Heart left ventricle (tissue), 16 donors: Measurements from ENCODE around the gene MAP1LC3B2. TPM values are rescaled to one million over a fixed set of nuclear protein-coding genes. Genes with fewer than 3 reads are reported as not detected.

Experiments
- ATAC-seq, 4 donors: fragments of 200-7000 bp; cut with Tn5 transposase; one replicate each; pipeline ENCODE4 v1.9.1; 2020 to 2022; ENCODE audit warnings: moderate library complexity in 4 of 4, mild to moderate bottlenecking in 3 of 4, moderate number of reproducible peaks in 1 of 4
- DNase-seq, 5 donors: peaks; one replicate each; pipeline ENCODE4 v3.0.0-alpha.2; 2020
- H3K27ac ChIP-seq, 12 donors: fragments of 200-600 bp; sonication (generic) in 4 of 12; one replicate each; pipeline versions ENCODE4 v1.5.0 to v1.8.0; 2016 to 2022; ENCODE audit warnings: mild to moderate bottlenecking in 2 of 12
- H3K27me3 ChIP-seq, 9 donors: fragments of 200-600 bp; sonication (generic) in 2 of 9; one replicate each; pipeline versions ENCODE4 v1.5.1 to v1.8.0; 2016 to 2022; ENCODE audit warnings: mild to moderate bottlenecking in 3 of 9
- H3K36me3 ChIP-seq, 9 donors: fragments of 200-600 bp; sonication (generic) in 2 of 9; one replicate each; pipeline versions ENCODE4 v1.5.0 to v1.8.0; 2018 to 2022; ENCODE audit warnings: mild to moderate bottlenecking in 2 of 9
- H3K4me1 ChIP-seq, 12 donors: fragments of 200-600 bp; sonication (generic) in 4 of 12; one replicate each; pipeline versions ENCODE4 v1.5.0 to v1.8.0; 2016 to 2022; ENCODE audit warnings: mild to moderate bottlenecking in 3 of 12
- H3K4me3 ChIP-seq, 12 donors: fragments of 200-600 bp; sonication (generic) in 4 of 12; one replicate each; pipeline versions ENCODE4 v1.5.0 to v1.8.0; 2017 to 2022; ENCODE audit warnings: mild to moderate bottlenecking in 9 of 12, moderate library complexity in 4 of 12
- H3K9me3 ChIP-seq, 12 donors: fragments of 200-600 bp; sonication (generic) in 4 of 12; one replicate each; pipeline versions ENCODE4 v1.5.0 to v1.8.0; 2016 to 2022; ENCODE audit warnings: mild to moderate bottlenecking in 1 of 12
- POLR2A ChIP-seq, 2 donors: fragments of 450-650 bp; IDR thresholded peaks; one replicate each; pipeline ENCODE4 v1.6.1; 2017; ENCODE audit warnings: antibody characterized with exemption in 2 of 2, mild to moderate bottlenecking in 2 of 2, moderate library complexity in 2 of 2
- WGBS, 4 donors: extraction: QIAGEN DNeasy Blood & Tissue Kit in 2 of 4; methylation state at CpG; one replicate each; pipeline versions ENCODE4 v1.1.5 to v1.1.7; 2013 to 2018; 5-methylcytosine and 5-hydroxymethylcytosine counted together
- intact Hi-C, 10 donors: fragments of 100-400 bp; cut with DNase I; formaldehyde crosslinking; loops; one replicate each; pipeline versions ENCODE4 v1.11.1 to v1.14.2; 2022
- polyA plus RNA-seq, 2 donors: library from polyadenylated mRNA; stranded (reverse); fragments of 200-250 nt; gene quantifications; one replicate each; pipeline ENCODE4 v1.2.3, GENCODE V29; 2013
- total RNA-seq, 9 donors: library from RNA; depleted of rRNA in 2 of 9; stranded (reverse); fragments of >200 nt in 2 of 9; fragmentation: NEBNext Ultra II Directional in 3 of 9; extraction: Animal tissue kit (Norgen Biotek cat#: 25700) in 3 of 9; gene quantifications; one replicate each; pipeline versions ENCODE4 v1.1.0 to v1.2.4, GENCODE V29; 2016 to 2023
- TF ChIP-seq, protein P1 (sequence below), 12 donors: fragments of 200-600 bp; sonication (generic) in 4 of 12; IDR thresholded peaks; one replicate each; pipeline versions ENCODE4 v1.5.0 to v1.8.0; 2018 to 2022; ENCODE audit warnings: antibody characterized with exemption in 12 of 12, mild to moderate bottlenecking in 5 of 12
- donor health status: ischemic (EF 13 %, LVEDD 7.1; RV severe dilation, severe dysfunction).
- donor health status: healthy with polysubstance abuse.
- donor health status: DM: no; HTN: yes; CAD: no.
- donor health status: DM: no; HTN: no; CAD: no.
- donor health status: ischemic (EF 25% LVEDD 6.9; RV normal size, moderate dysfunction).
- donor health status: ischemic (EF 25% LVEDD 5.7; RV mildly dilated, moderate dysfunction).
- donor health status: healthy.
- donor health status: DM: yes; HTN: yes; CAD: no.
- donor health status: ischemic (EF 35%, LVEDD 5.7; RV mildly dilated, moderate dysfunction).
- donor health status: nonischemic (EF 11% LVEDD 7.7; RV severe dilation, severe dysfunction).
- donor health status: DM: yes; HTN: yes; CAD: no.
- donor health status: PGD.
- donor health status: ischemic (EF 29% LVEDD 5.4; RV normal size, mild dysfunction).
- donor health status: nonischemic (EF 23%, LVEDD 6.1; RV moderate dilation, normal function).

The MAP1LC3B2 gene
- total and polyA plus RNA-seq, 11 donors: 0.91 to 5.4 (median 2.3) TPM

DNA sequence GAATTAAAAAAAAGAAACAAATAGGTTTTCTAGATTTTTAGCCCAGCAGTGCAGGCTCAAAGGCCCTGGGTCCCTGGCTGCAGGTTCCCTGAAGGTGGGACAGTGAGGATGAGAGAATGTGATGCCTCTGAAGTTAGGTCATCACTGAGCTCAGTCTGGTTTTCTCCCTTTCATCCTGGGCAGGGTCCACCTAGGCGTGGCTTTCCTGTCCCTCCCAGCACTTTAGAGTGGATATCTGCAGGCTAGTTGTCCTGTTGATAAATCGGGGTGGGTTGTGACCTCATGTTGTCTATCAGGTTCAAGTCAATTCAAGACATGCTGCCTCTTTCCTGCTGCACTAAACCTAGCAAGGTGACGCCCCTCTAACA, 60.9 kb downstream of the MAP1LC3B2 start:
- DNase-seq: peak in 1 of 5 donors; percentile 44
- Histone ChIP-seq H3K27ac (peak overlapping the region in 1 of 12 donors; percentile 15), H3K9me3 (peaks cover 0 to 18% (median 0%) of the 10 kb centered on the region in 12 donors), H3K36me3 (no peaks in the 10 kb centered on the region), H3K4me3 (no peak overlapping the region), H3K4me1 (peaks cover 0 to 19% (median 2%) of the 10 kb centered on the region in 12 donors), H3K27me3 (no peaks in the 10 kb centered on the region)
- peak in 3 of 4 donors; percentile 56 to 73 (median 69) for ATAC-seq
- 60 to 73% (median 65%) methylated on average over 3 of the region's 3 CpGs for WGBS, 4 donors
- TF ChIP-seq, protein P1, sequence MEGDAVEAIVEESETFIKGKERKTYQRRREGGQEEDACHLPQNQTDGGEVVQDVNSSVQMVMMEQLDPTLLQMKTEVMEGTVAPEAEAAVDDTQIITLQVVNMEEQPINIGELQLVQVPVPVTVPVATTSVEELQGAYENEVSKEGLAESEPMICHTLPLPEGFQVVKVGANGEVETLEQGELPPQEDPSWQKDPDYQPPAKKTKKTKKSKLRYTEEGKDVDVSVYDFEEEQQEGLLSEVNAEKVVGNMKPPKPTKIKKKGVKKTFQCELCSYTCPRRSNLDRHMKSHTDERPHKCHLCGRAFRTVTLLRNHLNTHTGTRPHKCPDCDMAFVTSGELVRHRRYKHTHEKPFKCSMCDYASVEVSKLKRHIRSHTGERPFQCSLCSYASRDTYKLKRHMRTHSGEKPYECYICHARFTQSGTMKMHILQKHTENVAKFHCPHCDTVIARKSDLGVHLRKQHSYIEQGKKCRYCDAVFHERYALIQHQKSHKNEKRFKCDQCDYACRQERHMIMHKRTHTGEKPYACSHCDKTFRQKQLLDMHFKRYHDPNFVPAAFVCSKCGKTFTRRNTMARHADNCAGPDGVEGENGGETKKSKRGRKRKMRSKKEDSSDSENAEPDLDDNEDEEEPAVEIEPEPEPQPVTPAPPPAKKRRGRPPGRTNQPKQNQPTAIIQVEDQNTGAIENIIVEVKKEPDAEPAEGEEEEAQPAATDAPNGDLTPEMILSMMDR (IDR thresholded peaks at IDR 0.05): no peak
- TF ChIP-seq POLR2A (IDR thresholded peaks at IDR 0.05): no peak
- intact Hi-C loops: loop anchor here in 1 of 10 donors (10.0 kb wide), 1 partner anchor 75 kb away; no protein-coding TSS in a partner anchor

DNA sequence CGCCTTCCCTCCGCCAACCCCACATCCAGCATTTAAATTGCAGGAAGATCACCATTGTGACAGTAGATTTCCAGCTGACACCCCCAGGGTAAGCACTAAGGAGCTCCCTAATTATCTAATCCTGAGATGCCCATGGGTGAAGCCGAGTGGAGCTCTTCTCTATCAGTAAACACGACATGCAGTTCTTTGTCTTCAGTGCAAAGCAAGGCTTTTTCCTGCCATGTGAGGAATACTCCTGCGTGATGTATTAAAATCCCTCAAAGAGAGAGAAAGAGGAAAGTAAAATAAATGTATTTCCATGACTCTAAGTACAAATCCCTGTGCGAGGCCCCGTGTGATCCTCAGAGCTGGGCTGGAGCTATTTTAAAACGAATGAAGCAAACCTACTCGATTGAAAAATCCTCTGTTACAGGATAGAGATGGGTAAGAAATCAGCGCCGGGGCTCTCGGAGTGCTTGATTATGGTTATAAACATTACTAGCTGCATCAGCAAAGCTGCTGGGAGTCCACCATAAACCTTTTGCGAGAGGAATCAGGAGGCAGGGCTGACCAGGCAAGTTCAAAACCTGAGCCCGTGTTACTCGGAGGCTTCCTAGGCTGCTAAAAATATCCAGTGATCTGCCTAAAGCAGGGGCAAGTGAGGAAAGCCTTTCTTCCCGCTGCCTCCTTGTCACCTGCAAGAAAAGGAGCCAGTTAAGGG, 61.5 kb downstream of the MAP1LC3B2 start:
- H3K27ac ChIP-seq: peak overlapping the region in 2 of 12 donors; percentile 12 to 61
- intact Hi-C loops: loop anchor here in 1 of 10 donors (10.0 kb wide), 1 partner anchor 74 kb away; no protein-coding TSS in a partner anchor

DNA sequence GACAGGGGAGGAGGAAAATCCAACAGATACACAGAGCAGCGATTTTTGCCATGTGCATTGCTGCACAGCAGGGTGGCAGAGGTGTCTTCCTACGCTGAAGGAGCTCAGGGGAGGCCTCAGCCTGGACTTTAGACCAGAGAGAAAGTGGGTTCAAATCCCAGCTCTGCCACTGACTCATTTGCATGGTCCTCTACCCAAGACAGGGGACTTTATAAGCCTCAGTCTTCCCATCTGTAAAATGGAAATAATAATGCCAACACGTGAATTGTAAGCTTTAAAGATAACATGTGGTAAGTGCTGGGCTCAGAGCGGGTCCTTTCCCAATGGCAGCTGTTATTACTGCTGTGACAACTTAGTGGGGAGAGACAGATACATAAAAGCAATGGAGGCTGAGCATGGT, 62.0 kb downstream of the MAP1LC3B2 start:
- intact Hi-C loops: loop anchor here in 1 of 10 donors (10.0 kb wide), 1 partner anchor 74 kb away; no protein-coding TSS in a partner anchor
- H3K27me3 ChIP-seq: no peaks in the 10 kb centered on the region
- H3K4me1 ChIP-seq: peaks cover 0 to 19% (median 2%) of the 10 kb centered on the region in 12 donors
- H3K36me3 ChIP-seq: no peaks in the 10 kb centered on the region
- peaks cover 0 to 18% (median 0%) of the 10 kb centered on the region in 12 donors for H3K9me3 ChIP-seq
- TF ChIP-seq POLR2A (IDR thresholded peaks at IDR 0.05): no peak
- TF ChIP-seq, protein P1 (IDR thresholded peaks at IDR 0.05): no peak
- H3K27ac ChIP-seq: peak overlapping the region in 1 of 12 donors; percentile 61
- no peak overlapping the region for H3K4me3 ChIP-seq
- DNase-seq (no peak), ATAC-seq (no peak)
- WGBS, 4 donors: 78 to 88% (median 85%) methylated on average over 4 of the region's 4 CpGs

More for the DNA sequence above, 61.5 kb downstream of the MAP1LC3B2 start:
- 36 to 49% (median 42%) methylated on average over 16 of the region's 16 CpGs for WGBS, 4 donors
- ATAC-seq: peak in 2 of 4 donors; percentile 39 to 43
- DNase-seq: no peak
- no peaks in the 10 kb centered on the region for H3K36me3 ChIP-seq
- H3K4me3 ChIP-seq: no peak overlapping the region
- TF ChIP-seq, protein P1 (IDR thresholded peaks at IDR 0.05): no peak
- TF ChIP-seq POLR2A (IDR thresholded peaks at IDR 0.05): no peak
- H3K9me3 ChIP-seq: peaks cover 0 to 18% (median 0%) of the 10 kb centered on the region in 12 donors
- H3K4me1 ChIP-seq: peaks cover 0 to 19% (median 2%) of the 10 kb centered on the region in 12 donors
- H3K27me3 ChIP-seq: no peaks in the 10 kb centered on the region

DNA sequence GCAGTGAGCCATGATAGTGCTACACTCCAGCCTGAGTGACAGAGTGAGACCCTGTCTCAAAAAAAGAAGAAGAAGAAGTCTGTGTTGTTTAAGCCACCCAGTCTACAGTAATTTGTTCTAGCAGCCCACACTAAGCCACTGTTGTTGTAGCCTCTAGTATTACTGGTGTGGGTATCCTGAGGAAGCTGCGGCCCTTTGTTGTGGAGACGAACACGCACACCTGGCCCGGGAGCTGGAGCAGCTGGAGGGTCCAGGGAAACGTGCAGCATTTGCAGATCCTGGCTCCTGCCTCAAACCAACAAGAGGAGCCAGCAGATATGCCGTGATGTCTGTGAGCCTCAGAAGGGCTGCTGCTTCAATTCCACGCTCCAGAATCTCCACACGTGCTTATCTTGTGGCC, 65.3 kb downstream of the MAP1LC3B2 start:
- H3K9me3 ChIP-seq: peaks cover 0 to 13% (median 0%) of the 10 kb centered on the region in 12 donors
- DNase-seq: no peak
- H3K27ac ChIP-seq: no peak overlapping the region
- WGBS, 4 donors: 69 to 84% (median 80%) methylated on average over 8 of the region's 8 CpGs
- peaks cover 0 to 16% (median 2%) of the 10 kb centered on the region in 12 donors for H3K4me1 ChIP-seq
- ATAC-seq: no peak
- intact Hi-C loops: loop anchor here in 1 of 10 donors (10.0 kb wide), 1 partner anchor 70 kb away; no protein-coding TSS in a partner anchor
- H3K4me3 ChIP-seq: no peak overlapping the region
- TF ChIP-seq, protein P1 (IDR thresholded peaks at IDR 0.05): no peak
- no peak for TF ChIP-seq POLR2A (IDR thresholded peaks at IDR 0.05)
- no peaks in the 10 kb centered on the region for H3K27me3 ChIP-seq
- no peaks in the 10 kb centered on the region for H3K36me3 ChIP-seq
